ENCODE measurements around the gene SDS. TPM values are rescaled to one million over a fixed set of nuclear protein-coding genes. Genes with fewer than 3 reads are reported as not detected.

Gene SDS
- total and polyA plus RNA-seq, 2 of the 8 experiments (the other 6 are each of a cell fraction or from before 2014, with no cell fraction given) = 0.21 TPM; not detected in 1

- no peak overlapping the region for H3K14ac ChIP-seq (ENCODE audit: insufficient read length)
- no peaks in the 10 kb centered on the region for H3K27me3 ChIP-seq (replicated peaks in 1 of 4; ENCODE audit: control insufficient read depth in 3 of 4, extremely low read depth in 1 of 4, insufficient read depth in 3 of 4, low read length in 3 of 4)
- peak overlapping the region; percentile 15 for H4K91ac ChIP-seq (replicated peaks; ENCODE audit: insufficient read length, low read length)
- no peak overlapping the region for H3K4ac ChIP-seq (replicated peaks; ENCODE audit: insufficient read length, low read depth, low read length)
- no peak overlapping the region for H3K23ac ChIP-seq (ENCODE audit: insufficient read length)
- no peak overlapping the region for H2BK15ac ChIP-seq (ENCODE audit: low read length)
- H3K9ac ChIP-seq (replicated peaks in 1 of 4; ENCODE audit: extremely low read depth in 1 of 4, low read depth in 3 of 4, low read length in 3 of 4) = no peak overlapping the region
- no peak overlapping the region; the same call in 1 of the 2 replicates for H2BK20ac ChIP-seq (ENCODE audit: low read length)
- no peak overlapping the region for H3K56ac ChIP-seq (replicated peaks; ENCODE audit: insufficient read length, low read depth, low read length)
- peaks cover 0 to 3% (median 1%) of the 10 kb centered on the region in 4 experiments; a peak in 3 of 7 replicates for H3K4me1 ChIP-seq (replicated peaks in 1 of 4; ENCODE audit: control insufficient read depth in 3 of 4, insufficient read depth in 4 of 4, low read length in 3 of 4)
- H2AFZ ChIP-seq (ENCODE audit: low read length) = no peak overlapping the region
- no peak overlapping the region for H2BK12ac ChIP-seq (ENCODE audit: low read depth, low read length)
- H3K18ac ChIP-seq (ENCODE audit: extremely low read depth, low read length) = no peak overlapping the region
- H3K27ac ChIP-seq (ENCODE audit: low read depth, low read length) = no peak overlapping the region
- H4K20me1 ChIP-seq (replicated peaks in 1 of 2; ENCODE audit: control insufficient read depth in 1 of 2, insufficient read depth in 2 of 2, low read length in 2 of 2) = no peaks in the 10 kb centered on the region
- TF ChIP-seq HDAC2 (IDR thresholded peaks at IDR 0.05; ENCODE audit: borderline replicate concordance in 1 of 2, low read depth in 2 of 2, low read length in 2 of 2) (peak in 1 of 2 experiments; percentile 34; a peak in 1 of 4 replicates), KDM1A (IDR thresholded peaks at IDR 0.05; ENCODE audit: borderline replicate concordance, low read length) (peak; percentile 69), TCF12 (IDR thresholded peaks at IDR 0.05; ENCODE audit: low read depth, low read length) (no peak)
- no peak for DNase-seq (ENCODE audit: low read depth in 1 of 2, low spot score in 2 of 2)
- H3K4me3 ChIP-seq (ENCODE audit: extremely low read depth in 1 of 4, insufficient read depth in 2 of 4, low read depth in 3 of 4, low read length in 4 of 4) = no peak overlapping the region
- CTCF ChIA-PET (ENCODE audit: partially characterized antibody) = interaction anchor here (1.6 to 2.9 kb wide), 3 partner anchors 9 to 27 kb away, joined by 4 to 24 read pairs (median 8); no protein-coding TSS in a partner anchor
- H3K36me3 ChIP-seq (ENCODE audit: control insufficient read depth in 2 of 4, insufficient read depth in 4 of 4, low read length in 3 of 4) = no peaks in the 10 kb centered on the region
- no peaks in the 10 kb centered on the region for H3K79me1 ChIP-seq (ENCODE audit: low read depth, low read length)
- no peak overlapping the region for H4K8ac ChIP-seq (ENCODE audit: extremely low read depth, insufficient read depth, low read length)
- no peaks in the 10 kb centered on the region for H3K9me3 ChIP-seq (ENCODE audit: insufficient read depth in 2 of 2, low read depth in 1 of 2, low read length in 1 of 2)
- WGBS, 2 experiments (ENCODE audit: extremely low coverage in 1 of 2, insufficient coverage in 1 of 2, insufficient read length in 1 of 2, insufficient replicate concordance in 2 of 2, low coverage in 1 of 2, low lambda C conversion rate in 2 of 2, missing lambda C conversion rate in 1 of 2) = 76% methylated on average over 2 of the region's 2 CpGs; no CpG with 5 or more reads in 1 of the 2 experiments
- H2BK5ac ChIP-seq (ENCODE audit: low read depth, low read length) = no peak overlapping the region
- no peaks in the 10 kb centered on the region for H3K79me2 ChIP-seq (ENCODE audit: control insufficient read depth in 1 of 2, insufficient read depth in 2 of 2, low read length in 2 of 2)
- H4K5ac ChIP-seq (ENCODE audit: insufficient read length, low read depth, low read length) = no peak overlapping the region
- H3K4me2 ChIP-seq (ENCODE audit: insufficient read depth in 1 of 2, low read depth in 2 of 2, low read length in 2 of 2) = no peak overlapping the region
- no peak for FAIRE-seq
- POLR2A ChIA-PET (ENCODE audit: partially characterized antibody) = no interaction called here
- no peaks in the 10 kb centered on the region for H3K23me2 ChIP-seq (ENCODE audit: low read depth, low read length)
- H2AK5ac ChIP-seq (ENCODE audit: low read depth, low read length) = no peak overlapping the region
- H2BK120ac ChIP-seq (replicated peaks; ENCODE audit: low read depth, low read length) = no peak overlapping the region
Measured at GRCh38 chr12:113452458-113452857, 48.8 kb upstream of the SDS start.
